Endodermal cell (in vitro differentiated cells): ENCODE results near the gene NCKAP5. TPM values are rescaled to one million over a fixed set of nuclear protein-coding genes. Genes with fewer than 3 reads are reported as not detected.
"Not testable (repeated sequence)": the region's sequence is repeated elsewhere in the genome, so short reads cannot be mapped to it uniquely, and the experiment has no call there.

Experiments used
- DNase-seq: peaks from one replicate; pipeline ENCODE4 v3.0.0-alpha.2; 2017
- H3K27ac ChIP-seq: 2 replicates; pipeline ENCODE4 v1.5.1; 2013; ENCODE audit warnings: mild to moderate bottlenecking, low read depth, low read length, moderate library complexity
- H3K27me3 ChIP-seq: 2 replicates; pipeline ENCODE4 v1.6.1; 2013; ENCODE audit warnings: mild to moderate bottlenecking, low read length, moderate library complexity; ENCODE audit not compliant: insufficient read depth, control insufficient read depth, poor library complexity, severe bottlenecking
- H3K36me3 ChIP-seq: 2 replicates; pipeline ENCODE4 v1.7.0; 2013; ENCODE audit warnings: mild to moderate bottlenecking, low read length, moderate library complexity; ENCODE audit not compliant: control insufficient read depth, insufficient read depth
- H3K4me1 ChIP-seq: one replicate; pipeline ENCODE4 v1.7.0; 2013; ENCODE audit warnings: low read length; ENCODE audit not compliant: control insufficient read depth, insufficient read depth
- H3K4me3 ChIP-seq: 2 replicates; pipeline ENCODE4 v1.5.1; 2013; ENCODE audit warnings: mild to moderate bottlenecking, low read length, moderate library complexity
- H3K9ac ChIP-seq: 2 replicates; pipeline ENCODE4 v1.6.1; 2013; ENCODE audit warnings: mild to moderate bottlenecking, low read length, moderate library complexity; ENCODE audit not compliant: poor library complexity, severe bottlenecking; ENCODE audit errors: extremely low read depth
- H3K9me3 ChIP-seq: 2 replicates; pipeline ENCODE4 v1.6.1; 2013; ENCODE audit warnings: mild to moderate bottlenecking, low read length, moderate library complexity; ENCODE audit not compliant: control insufficient read depth
- H3K27ac Mint-ChIP-seq: 2 replicates; pipeline ENCODE4 v1.8.0; 2020; ENCODE audit warnings: mixed read lengths
- H3K27me3 Mint-ChIP-seq: 2 replicates; pipeline ENCODE4 v1.8.0; 2021; ENCODE audit warnings: mild to moderate bottlenecking, mixed read lengths; ENCODE audit not compliant: insufficient read depth
- H3K36me3 Mint-ChIP-seq: 2 replicates; pipeline ENCODE4 v1.8.0; 2020; ENCODE audit warnings: low read depth, mixed read lengths
- H3K4me1 Mint-ChIP-seq: 2 replicates; pipeline ENCODE4 v1.8.0; 2020; ENCODE audit warnings: mixed read lengths
- H3K4me3 Mint-ChIP-seq: 2 replicates; pipeline ENCODE4 v1.8.0; 2020; ENCODE audit warnings: mild to moderate bottlenecking, moderate library complexity, mixed read lengths
- H3K9me3 Mint-ChIP-seq: 2 replicates; pipeline ENCODE4 v1.8.0; 2020; ENCODE audit warnings: mild to moderate bottlenecking, mixed read lengths
- CTCF ChIP-seq: fragments of 200-600 bp; sonication (generic); conservative IDR thresholded peaks from 2 replicates; pipeline ENCODE4 v1.5.0; 2021; ENCODE audit warnings: antibody characterized with exemption, mild to moderate bottlenecking
- WGBS, 2 experiments: methylation state at CpG; one replicate each; pipeline versions ENCODE4 v1.1.5 to v1.1.7; 2013; ENCODE audit warnings: missing lambda C conversion rate in 2 of 2, mixed read lengths in 1 of 2; ENCODE audit not compliant: insufficient coverage in 1 of 2, insufficient read length in 1 of 2; 5-methylcytosine and 5-hydroxymethylcytosine counted together
- total RNA-seq, 2 donors: library from RNA; stranded (reverse); fragmentation: NEBNext Ultra II Directional in 1 of 2; extraction: Animal tissue kit (Norgen Biotek cat#: 25700) in 1 of 2; gene quantifications; 2 replicates in 1 of 2; 3 replicates in 1 of 2; pipeline ENCODE4 v1.2.1, GENCODE V29; 2021

NCKAP5 gene
- total RNA-seq, 2 donors from 2014 or later: 0.58 to 0.92 TPM

GRCh38 chr2:133215477-133215876 lies 352.8 kb downstream of the NCKAP5 start:
- Mint-ChIP-seq H3K4me3 (no peak overlapping the region), H3K9me3 (peaks cover 4% of the 10 kb centered on the region), H3K27ac (no peak overlapping the region), H3K4me1 (no peaks in the 10 kb centered on the region), H3K27me3 (no peaks in the 10 kb centered on the region), H3K36me3 (no peaks in the 10 kb centered on the region)
- Histone ChIP-seq H3K27me3 (no peaks in the 10 kb centered on the region), H3K4me3 (no peak overlapping the region), H3K9ac (no peak overlapping the region), H3K27ac (no peak overlapping the region), H3K4me1 (no peaks in the 10 kb centered on the region), H3K36me3 (no peaks in the 10 kb centered on the region), H3K9me3 (peaks cover 6% of the 10 kb centered on the region)
- DNase-seq: no peak
- no peak for TF ChIP-seq CTCF

- H3K9me3 Mint-ChIP-seq: peaks cover 9% of the 10 kb centered on the region
- no peak for TF ChIP-seq CTCF
Measured at GRCh38 chr2:133213651-133214050, 354.6 kb downstream of the NCKAP5 start.

GRCh38 chr2:133209325-133209724 lies 358.9 kb downstream of the NCKAP5 start:
- peaks cover 7% of the 10 kb centered on the region for H3K36me3 Mint-ChIP-seq
- TF ChIP-seq CTCF: no peak
- no peaks in the 10 kb centered on the region for H3K4me1 ChIP-seq
- no peaks in the 10 kb centered on the region for H3K27me3 Mint-ChIP-seq
- H3K27me3 ChIP-seq: no peaks in the 10 kb centered on the region
- H3K4me3 Mint-ChIP-seq: no peak overlapping the region
- H3K9ac ChIP-seq: no peak overlapping the region
- 91 to 100% methylated on average over 1 to 2 of the region's 2 CpGs for WGBS, 2 experiments
- peaks cover 22% of the 10 kb centered on the region for H3K9me3 ChIP-seq
- H3K4me1 Mint-ChIP-seq: no peaks in the 10 kb centered on the region
- H3K27ac ChIP-seq: no peak overlapping the region
- no peak overlapping the region for H3K27ac Mint-ChIP-seq
- H3K36me3 ChIP-seq: no peaks in the 10 kb centered on the region
- no peak for DNase-seq
- H3K9me3 Mint-ChIP-seq: peaks cover 28% of the 10 kb centered on the region
- H3K4me3 ChIP-seq: no peak overlapping the region

More at GRCh38 chr2:133213651-133214050, 354.6 kb downstream of the NCKAP5 start:
- H3K27ac Mint-ChIP-seq: no peak overlapping the region
- WGBS, 2 experiments: 90 to 97% methylated on average over 3 to 5 of the region's 5 CpGs
- DNase-seq: no peak
- H3K27me3 Mint-ChIP-seq: no peaks in the 10 kb centered on the region
- Histone ChIP-seq H3K36me3 (no peaks in the 10 kb centered on the region), H3K9me3 (peaks cover 6% of the 10 kb centered on the region), H3K27ac (no peak overlapping the region), H3K4me1 (no peaks in the 10 kb centered on the region), H3K4me3 (no peak overlapping the region), H3K9ac (no peak overlapping the region), H3K27me3 (no peaks in the 10 kb centered on the region)
- no peaks in the 10 kb centered on the region for H3K36me3 Mint-ChIP-seq
- H3K4me1 Mint-ChIP-seq: no peaks in the 10 kb centered on the region
- H3K4me3 Mint-ChIP-seq: no peak overlapping the region

GRCh38 chr2:133206666-133207065 lies 361.6 kb downstream of the NCKAP5 start:
- H3K27me3 ChIP-seq, H3K4me1 Mint-ChIP-seq, H3K36me3 ChIP-seq, H3K27me3 Mint-ChIP-seq, H3K9ac ChIP-seq, H3K4me3 Mint-ChIP-seq, H3K27ac ChIP-seq, H3K4me3 ChIP-seq, H3K27ac Mint-ChIP-seq, H3K36me3 Mint-ChIP-seq, H3K4me1 ChIP-seq: not testable (repeated sequence)
- peak; percentile 48 for DNase-seq
- peaks cover 38% of the 10 kb centered on the region for H3K9me3 Mint-ChIP-seq
- WGBS, 2 experiments: 85 to 94% methylated on average over 6 to 7 of the region's 7 CpGs
- peaks cover 22% of the 10 kb centered on the region for H3K9me3 ChIP-seq
